Kidney epithelial cell (primary cell): ENCODE measurements around the gene L3MBTL4. TPM values are rescaled to one million over a fixed set of nuclear protein-coding genes. Genes with fewer than 3 reads are reported as not detected.

Experiments
- DNase-seq: peaks from one replicate; pipeline ENCODE4 v3.0.0-alpha.2; 2010; ENCODE audit warnings: low read depth
- H3K27me3 ChIP-seq: 2 replicates; pipeline ENCODE4 v1.6.0; 2011; ENCODE audit warnings: low read length; ENCODE audit not compliant: control insufficient read depth, insufficient read depth
- H3K36me3 ChIP-seq: 2 replicates; pipeline ENCODE4 v1.5.1; 2011; ENCODE audit warnings: low read length; ENCODE audit not compliant: control insufficient read depth, insufficient read depth
- H3K4me3 ChIP-seq: 2 replicates; pipeline ENCODE4 v1.5.1; 2011; ENCODE audit warnings: low read depth, mild to moderate bottlenecking, control low read depth, low read length
- CTCF ChIP-seq: IDR thresholded peaks from 2 replicates; pipeline ENCODE4 v1.5.1; 2011; ENCODE audit warnings: mild to moderate bottlenecking, moderate library complexity, low read length, control low read depth, inconsistent platforms; ENCODE audit not compliant: insufficient read depth, poor library complexity, severe bottlenecking
- total RNA-seq: library from RNA; depleted of rRNA; stranded (reverse); fragments of >200 nt; gene quantifications from 2 replicates; pipeline ENCODE4 v1.2.3, GENCODE V29; 2015

L3MBTL4 gene
- total RNA-seq, 1 donor from 2014 or later: 9.8 TPM

- Histone ChIP-seq H3K4me3 (no peak overlapping the region), H3K27me3 (no peaks in the 10 kb centered on the region), H3K36me3 (no peaks in the 10 kb centered on the region)
- DNase-seq: no peak
- no peak for TF ChIP-seq CTCF
Observed at GRCh38 chr18:6357668-6358067, 57.0 kb downstream of the L3MBTL4 start.

GRCh38 chr18:6355789-6356589 lies 58.7 kb downstream of the L3MBTL4 start:
- no peaks in the 10 kb centered on the region for H3K36me3 ChIP-seq
- H3K27me3 ChIP-seq: no peaks in the 10 kb centered on the region
- no peak overlapping the region for H3K4me3 ChIP-seq
- TF ChIP-seq CTCF: no peak
- peak; percentile 51 for DNase-seq

- no peaks in the 10 kb centered on the region for H3K27me3 ChIP-seq
- DNase-seq: no peak
- no peaks in the 10 kb centered on the region for H3K36me3 ChIP-seq
- TF ChIP-seq CTCF: no peak
- H3K4me3 ChIP-seq: no peak overlapping the region
Observed at GRCh38 chr18:6352275-6352674, 62.4 kb downstream of the L3MBTL4 start.

- Histone ChIP-seq H3K4me3 (no peak overlapping the region), H3K36me3 (no peaks in the 10 kb centered on the region), H3K27me3 (no peaks in the 10 kb centered on the region)
- TF ChIP-seq CTCF: no peak
- DNase-seq: no peak
Observed at GRCh38 chr18:6342990-6343389, 71.7 kb downstream of the L3MBTL4 start.

GRCh38 chr18:6341709-6342108 lies 73.0 kb downstream of the L3MBTL4 start:
- DNase-seq: no peak
- no peaks in the 10 kb centered on the region for H3K36me3 ChIP-seq
- H3K4me3 ChIP-seq: no peak overlapping the region
- no peaks in the 10 kb centered on the region for H3K27me3 ChIP-seq
- TF ChIP-seq CTCF: no peak

- TF ChIP-seq CTCF: no peak
Observed at GRCh38 chr18:6341303-6341702, 73.4 kb downstream of the L3MBTL4 start.

More at GRCh38 chr18:6341303-6341702, 73.4 kb downstream of the L3MBTL4 start:
- Histone ChIP-seq H3K27me3 (no peaks in the 10 kb centered on the region), H3K36me3 (no peaks in the 10 kb centered on the region), H3K4me3 (no peak overlapping the region)
- DNase-seq: no peak
